Fibroblast of skin of abdomen (primary cell): ENCODE measurements around the gene ZMYND10.
"Not testable (repeated sequence)": the region's sequence is repeated elsewhere in the genome, so short reads cannot be mapped to it uniquely, and the experiment has no call there.

ENCODE experiments used
- DNase-seq: peaks from one replicate; pipeline ENCODE4 v3.0.0-alpha.2; 2013

ZMYND10 gene

DNA sequence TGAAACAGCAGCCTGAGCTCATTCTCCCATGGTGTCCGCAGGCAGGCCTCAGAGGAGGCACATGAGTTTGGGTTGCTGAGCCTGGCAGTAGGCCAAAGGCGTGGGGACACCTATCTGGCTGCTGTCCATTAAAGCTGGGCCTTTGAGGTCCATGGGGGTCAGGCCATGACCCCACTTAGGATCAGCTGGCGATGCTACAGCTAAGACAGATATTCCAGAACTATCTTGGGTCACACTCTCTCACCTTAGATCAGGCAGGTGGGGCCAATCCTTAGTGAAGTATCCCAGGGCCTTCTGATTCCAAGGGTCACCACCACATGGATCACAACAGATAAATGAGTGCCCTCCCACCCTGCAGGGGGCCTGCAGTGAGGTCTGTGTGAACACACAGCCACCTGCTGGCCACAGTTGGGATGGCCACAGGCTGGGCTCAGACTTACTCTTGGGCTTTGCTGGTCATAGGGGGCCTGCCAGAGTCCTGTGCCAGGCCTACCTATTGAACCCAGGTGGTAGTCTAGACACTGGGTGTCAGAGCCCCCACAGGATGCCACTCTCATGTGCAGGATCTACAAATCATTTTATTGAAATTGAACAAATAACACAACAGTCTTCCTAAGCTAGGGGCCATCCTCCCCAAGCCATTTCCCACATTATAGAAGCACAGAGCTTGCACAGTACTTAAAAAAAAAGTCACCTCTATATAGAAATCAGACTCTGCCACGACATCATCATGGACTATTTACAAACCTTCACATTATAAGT is 21.0 kb downstream of the ZMYND10 start:
- DNase-seq: peak; percentile 63

DNA sequence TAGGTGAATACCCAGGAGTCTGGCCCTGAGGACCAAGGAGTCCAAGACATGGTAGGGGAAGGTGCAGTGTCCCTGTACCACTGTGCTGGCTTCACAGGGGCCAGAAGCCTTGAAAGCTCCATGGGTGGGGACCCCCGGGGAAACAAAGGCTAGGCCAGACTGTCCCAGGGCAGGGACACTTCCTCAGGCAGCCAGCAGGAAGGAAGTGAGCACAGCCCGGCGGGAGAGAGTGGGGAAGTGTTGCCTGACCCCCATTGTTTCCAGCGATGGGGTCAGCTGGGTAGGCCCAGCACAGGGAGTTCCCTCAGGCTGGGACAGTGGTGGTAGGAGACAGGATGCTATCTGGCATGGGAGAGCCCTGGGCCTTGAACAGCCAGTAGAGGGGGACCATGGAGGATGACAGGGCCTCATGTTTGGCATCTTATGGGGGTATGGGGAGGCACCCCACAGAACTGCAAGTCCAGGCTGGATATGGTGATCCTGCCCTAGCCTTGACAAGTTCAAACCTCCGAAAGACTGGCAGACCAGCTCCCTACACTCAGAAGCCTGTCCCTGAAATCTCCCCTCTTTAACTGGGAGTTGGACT is 21.8 kb downstream of the ZMYND10 start:
- no peak for DNase-seq

DNA sequence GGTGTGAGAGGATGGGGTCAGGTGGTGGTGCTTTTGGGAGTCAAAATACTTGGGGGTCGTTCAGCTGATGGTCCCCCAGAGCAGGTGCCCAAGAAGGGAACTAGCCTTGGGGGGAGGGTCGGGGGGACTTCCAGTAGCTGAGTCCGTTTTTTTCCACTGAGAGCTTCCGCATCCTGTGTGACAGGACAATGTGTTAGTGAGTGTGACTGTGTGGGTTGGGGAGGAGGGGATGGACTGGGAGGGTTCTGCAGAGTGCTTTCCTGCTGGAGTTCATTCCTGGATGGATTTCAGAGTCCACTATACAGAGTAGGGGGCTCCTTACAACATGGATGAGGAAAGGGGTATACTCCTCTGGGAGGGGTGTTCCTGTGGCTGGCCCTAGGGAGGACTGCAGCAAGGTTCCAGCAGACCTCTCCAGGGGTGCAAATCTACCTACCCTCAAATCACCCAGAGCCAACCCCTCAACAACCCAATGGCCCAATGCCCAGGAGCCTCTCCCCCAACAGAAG is 22.4 kb downstream of the ZMYND10 start:
- no peak for DNase-seq

DNA sequence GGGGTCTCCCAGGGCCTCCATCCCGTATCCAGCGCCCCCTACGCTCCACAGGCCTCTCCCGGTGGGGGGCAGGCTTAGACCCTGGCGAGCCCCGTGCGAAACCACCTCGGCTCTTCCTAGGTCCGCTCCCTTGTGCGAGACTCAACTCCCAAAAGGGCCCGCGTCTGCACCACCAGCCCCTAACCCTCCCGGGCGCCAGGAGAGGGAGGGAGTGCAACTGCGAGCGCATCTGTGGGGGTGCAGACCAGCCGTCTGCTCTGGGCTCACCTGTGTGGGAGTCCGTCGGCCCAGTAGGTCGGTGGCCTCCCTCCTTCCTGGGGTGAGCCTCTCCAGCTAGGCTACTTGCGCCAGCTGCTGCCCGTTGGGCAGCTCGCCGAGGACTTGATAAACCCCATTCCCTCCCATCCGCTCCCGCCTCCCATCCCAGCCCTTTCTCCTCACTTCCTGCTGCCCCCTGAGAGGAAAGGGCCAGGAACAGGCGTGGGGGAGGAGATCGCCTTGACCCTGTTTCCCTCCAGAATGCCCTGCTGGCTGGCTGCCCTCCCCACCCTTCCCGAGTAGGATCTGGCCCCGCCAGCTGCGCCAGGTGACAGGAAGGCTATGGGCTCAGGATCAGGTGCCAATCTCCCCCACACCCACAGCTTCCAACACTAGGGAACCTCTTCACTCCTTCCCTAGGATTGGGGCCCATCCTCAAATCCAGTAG is 23.0 kb downstream of the ZMYND10 start, which contains the start of gene HYAL2:
HYAL2 (minus strand) TSS at position 360 of the 706 bp plus-strand sequence. CDS start 2,256 bp downstream, outside the sequence.
- DNase-seq: no peak

DNA sequence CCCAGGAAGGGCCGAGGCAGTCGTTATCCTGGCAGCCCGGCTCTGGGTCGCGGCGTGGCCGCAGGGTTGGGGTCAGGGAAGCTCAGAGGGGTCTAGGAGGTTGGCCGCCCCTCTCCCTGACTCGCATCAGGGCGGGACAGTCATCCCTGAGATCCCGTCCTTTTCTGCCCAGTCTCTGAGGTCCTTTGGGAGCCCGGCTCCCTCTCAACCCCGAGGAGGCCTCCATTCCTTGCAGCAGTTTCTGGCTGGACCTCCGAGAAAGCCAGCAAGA is 23.5 kb downstream of the ZMYND10 start:
- no peak for DNase-seq

DNA sequence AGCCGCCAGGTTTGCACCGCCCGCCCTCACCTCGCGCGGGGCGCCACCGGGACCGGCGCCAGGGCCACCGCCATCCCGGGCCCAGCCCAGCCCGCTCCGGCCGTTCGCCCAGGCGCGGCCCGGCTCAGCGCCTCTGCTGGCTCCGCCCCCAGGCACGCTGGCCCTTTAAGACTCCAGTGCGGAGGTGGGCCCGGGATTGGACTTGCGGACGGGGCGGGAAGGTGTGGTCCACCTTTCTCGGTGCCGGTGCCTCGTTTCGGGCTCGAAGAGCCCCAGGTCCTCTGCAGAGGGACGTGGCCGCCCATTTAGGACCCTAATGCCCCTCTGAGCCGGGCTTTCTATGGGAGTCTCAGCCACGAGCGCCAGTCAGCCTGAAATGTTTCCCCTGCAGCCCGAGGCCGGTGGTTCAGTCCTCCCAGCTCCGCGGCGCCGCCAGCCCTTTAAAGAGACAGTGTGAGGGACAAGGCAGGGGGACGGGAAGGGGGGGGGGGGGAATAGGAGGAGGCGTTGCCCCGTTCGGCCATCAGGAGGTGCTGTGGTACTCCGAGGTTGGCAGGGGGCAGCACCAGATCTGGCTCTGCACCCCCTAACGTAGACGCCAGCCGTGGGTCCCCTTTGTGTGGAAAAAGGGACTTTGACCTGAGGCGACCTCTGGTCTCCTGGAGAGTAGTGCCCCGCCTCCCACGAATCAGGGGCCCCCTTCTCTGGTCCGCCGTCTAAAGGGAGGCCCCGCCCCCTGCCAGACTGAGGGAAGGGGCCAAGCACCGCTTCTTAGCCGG is 24.0 kb downstream of the ZMYND10 start:
- peak; percentile 90 for DNase-seq

DNA sequence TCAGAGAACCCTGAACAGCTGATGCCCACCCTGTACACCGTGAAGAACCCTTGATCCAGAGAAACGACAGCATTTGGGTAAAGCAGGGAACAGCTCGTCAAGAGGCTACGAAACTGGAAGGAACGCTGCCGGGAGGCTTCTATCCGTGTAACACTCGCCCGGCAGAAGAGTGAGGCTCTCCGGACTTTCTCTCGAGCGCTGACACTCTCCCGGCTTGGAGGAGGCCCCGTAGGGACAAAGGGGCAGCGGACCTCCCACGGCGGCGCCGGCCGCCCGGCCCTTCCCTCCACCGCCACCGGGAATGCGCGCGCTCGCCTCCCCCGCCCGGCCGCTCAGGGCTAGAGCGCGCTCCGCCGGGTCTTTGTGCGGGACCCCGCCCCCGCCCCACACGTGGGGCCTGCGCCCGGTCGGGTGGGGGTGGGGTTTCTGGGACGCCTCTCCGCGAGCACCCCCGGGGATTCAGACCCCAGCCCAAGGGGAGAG is 24.6 kb downstream of the ZMYND10 start:
- DNase-seq: peak; percentile 74

DNA sequence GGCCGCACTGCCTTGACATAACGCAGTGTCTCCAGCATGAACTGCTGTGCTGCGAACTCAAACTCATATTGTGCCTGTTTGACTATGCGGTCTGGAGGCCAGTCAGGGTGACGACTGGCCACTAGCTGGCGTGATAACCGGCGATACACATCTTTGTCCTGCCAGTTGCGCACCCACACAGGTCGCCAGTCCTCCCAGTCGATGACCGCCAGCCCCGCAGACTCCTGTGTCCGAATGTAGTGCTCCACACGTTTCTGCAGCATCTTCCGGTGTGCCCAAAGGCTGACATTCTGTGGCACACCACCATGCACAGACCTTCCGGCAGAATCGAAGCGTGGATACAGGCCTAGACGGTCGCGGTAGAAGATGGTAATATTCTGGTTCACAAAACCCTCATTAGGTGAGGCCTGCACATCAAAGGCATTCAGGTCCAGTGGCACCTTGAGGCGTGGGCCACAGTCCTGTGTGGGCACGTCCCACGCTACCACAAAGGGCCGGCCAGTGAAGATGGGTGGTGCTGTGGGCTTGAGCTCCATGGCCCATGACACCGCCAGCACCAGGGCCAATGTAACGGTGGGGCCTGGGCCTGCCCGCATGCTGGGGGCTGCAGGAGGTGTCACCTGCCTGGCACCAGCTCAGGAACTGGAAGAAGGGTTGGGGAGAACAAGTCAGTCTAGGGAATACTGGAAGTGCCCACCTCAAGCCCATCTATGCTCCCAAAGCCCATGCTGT is 25.5 kb downstream of the ZMYND10 start:
- no peak for DNase-seq

DNA sequence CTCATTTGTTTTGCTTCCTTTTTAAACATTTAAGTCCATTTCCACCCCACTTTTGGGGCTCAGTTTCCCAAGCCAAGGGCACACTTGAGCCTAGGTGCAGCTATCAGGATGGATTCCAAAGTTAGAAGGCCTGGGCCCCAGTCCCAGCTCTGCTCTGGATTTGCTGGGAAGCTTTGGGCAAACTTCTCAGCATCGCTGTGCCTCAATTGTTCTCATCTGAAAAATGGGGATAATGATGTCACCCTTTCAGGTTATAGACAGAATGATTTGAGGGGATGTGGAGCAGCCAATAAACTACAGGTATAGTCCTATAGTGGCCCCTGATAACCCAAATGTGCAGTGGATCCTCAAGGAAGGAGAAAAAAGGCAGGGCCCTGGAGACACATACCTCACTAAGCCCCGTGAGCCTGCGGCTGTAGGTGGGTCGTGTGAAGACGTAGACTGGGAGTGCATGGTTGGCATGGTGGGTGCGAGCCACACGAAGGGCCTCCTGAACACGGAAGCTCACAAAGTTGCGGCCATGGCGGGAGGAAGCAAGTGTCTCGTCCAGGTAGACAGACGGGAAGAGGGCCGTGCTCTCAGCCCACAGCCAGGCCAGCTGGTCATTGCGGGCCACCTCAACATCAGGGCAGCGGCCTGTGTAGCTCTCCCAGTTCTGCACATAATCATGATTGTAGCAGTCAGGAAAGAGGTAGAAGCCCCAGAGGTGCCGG is 26.2 kb downstream of the ZMYND10 start:
- no peak for DNase-seq

DNA sequence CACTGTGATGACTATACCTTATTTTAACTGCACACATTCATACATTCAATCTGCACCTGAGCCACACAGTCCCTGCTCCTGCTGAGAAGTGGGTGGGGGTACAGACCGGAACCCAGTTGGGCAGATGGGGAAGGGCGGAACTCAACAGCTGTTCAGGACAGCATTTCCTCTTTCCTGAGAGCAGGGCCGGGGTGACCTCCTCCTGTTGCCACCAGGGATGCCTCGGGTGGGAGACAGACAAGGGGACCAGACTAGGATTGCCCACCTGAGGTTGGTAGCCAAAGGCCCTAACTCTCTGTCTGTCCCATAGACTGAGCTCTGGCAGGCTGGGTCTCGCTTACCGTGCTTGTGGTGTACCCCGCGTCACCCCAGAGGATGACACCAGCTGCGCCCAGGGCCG is 26.9 kb downstream of the ZMYND10 start:
- DNase-seq: no peak

DNA sequence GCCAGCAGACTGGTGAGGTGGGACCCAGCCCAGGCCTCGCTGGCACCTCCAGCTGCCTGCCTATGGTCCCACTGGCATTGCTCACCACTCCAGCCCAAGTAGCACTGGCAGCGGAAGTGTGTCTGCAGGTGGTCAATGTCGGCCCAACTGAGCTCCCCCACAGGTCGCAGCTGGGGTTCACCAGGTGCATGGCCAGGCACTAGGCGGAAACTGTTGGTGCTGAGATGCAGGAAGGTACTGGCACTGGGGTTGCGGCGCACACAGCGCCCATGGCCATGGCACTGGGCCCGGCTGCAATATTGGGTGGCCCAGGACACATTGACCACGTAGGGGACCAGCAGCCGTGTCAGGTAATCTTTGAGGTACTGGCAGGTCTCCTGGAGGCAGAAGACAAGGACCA is 27.4 kb downstream of the ZMYND10 start:
- no peak for DNase-seq

DNA sequence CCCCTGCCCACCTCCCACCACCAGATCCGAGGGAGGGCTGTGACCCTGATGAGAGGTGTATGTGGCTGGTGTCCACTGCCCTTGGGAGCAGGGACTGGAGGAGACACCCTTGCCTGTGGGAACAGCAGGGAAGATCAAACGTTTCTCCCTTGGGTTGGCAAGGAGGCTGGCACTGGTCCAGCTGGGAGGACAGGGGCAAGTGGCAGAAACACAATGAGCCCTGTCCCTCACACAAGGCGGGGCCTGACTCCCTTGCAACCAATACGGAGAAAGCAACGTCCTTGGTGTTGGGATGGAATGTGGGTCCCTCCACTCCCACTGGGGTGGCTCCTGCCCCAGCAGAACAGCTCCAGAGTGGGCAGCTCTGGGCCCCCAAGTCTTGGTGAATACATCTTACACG is 28.2 kb downstream of the ZMYND10 start:
- no peak for DNase-seq

DNA sequence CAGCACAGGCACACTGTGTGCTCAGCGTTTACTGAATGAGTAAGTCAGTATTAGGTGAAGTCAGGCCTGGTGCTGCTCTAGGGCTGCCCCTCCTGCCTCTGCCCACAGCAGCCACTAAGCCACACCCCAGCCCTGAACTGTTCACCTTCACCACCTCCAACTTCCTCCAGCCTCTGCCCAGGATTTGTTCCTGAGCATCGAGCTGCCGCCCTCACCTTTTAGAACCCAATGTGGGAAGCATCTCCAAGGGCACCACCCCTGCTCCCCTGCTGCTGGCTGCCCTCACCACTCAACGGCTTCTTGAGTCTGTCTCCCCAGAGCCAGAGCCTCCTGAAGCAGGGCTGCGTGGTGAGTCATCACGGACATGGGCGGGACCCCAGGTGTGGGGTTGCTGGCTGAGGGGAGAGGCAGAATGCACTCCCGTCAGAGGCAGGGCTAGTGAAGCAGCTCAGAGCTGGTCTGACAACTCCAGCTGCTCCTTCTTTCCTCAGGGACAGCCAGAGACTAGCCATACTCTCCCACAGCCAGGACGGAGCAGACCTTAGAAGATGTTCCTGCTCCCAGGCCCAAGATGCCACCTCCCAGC is 28.8 kb downstream of the ZMYND10 start:
- DNase-seq: no peak

DNA sequence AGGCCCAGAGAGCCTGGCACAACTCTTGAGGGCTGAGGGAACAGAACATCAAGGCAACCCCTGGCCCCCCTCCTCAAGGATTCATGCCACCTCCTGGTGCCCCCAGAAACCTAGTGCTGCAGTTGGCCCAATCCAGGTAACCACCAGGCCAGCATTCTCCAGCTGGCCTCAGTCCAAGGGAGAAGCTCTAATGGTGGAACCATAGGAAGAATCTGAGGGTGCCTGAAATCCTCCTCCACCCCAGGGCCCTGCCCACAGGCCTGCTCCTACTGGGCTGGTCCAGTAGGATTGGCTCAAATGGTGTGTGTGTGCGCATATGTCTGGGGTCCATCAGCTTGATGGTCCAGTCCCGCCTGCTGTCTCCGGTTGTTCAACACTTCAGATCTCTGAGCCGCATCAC is 30.7 kb downstream of the ZMYND10 start:
- DNase-seq: no peak

DNA sequence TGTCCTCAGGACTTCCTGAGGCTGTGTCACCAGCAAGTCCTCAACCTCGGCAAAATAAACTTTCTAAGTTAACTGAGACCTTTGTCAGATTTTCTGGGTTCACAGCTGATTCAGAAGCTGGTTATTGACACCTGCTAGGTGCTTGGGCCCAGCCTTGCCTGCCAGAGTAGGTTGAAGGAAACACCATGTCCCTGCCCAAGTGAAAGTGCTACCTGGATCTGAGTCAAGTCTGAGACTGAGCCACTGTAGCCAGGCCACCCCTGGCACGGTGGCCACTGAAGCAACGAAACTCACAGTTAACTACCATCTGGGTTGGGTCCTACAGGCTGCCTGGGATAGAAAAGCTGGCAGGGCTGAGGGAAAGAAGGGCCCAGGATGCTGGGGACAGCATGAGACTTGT is 31.2 kb downstream of the ZMYND10 start:
- DNase-seq: no peak

DNA sequence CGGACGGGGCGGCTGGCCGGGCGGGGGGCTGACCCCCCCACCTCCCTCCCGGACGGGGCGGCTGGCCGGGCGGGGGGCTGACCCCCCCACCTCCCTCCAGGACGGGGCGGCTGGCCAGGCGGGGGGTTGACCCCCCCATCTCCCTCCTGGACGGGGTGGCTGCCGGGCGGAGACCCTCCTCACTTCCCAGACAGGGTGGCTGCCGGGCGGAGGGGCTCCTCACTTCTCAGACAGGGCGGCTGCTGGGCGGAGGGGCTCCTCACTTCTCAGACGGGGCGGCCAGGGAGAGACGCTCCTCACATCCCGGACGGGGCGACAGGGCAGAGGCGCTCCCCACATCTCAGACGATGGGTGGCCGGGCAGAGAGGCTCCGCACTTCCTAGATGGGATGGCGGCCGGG is 33.5 kb downstream of the ZMYND10 start:
- DNase-seq: not testable (repeated sequence)

DNA sequence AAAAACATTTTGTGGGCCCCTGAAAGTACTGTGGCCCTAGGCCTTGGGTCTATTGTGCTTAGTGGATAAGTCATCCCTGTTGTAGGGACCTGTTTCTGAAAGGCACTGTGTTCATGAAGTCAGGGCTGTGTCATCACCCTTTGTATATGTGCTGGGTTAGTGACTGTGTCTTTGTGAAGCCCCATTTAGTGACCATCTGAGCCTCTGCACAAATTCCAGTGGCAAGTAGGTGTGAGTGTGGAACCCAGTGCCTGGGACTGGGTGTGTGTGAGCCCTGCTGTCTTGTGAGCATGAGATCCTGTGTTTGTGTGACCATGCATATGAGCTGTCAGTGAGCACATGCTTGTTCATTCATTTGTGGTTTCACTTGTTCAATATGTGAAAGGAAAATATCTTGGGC is 40.9 kb downstream of the ZMYND10 start:
- DNase-seq: no peak

DNA sequence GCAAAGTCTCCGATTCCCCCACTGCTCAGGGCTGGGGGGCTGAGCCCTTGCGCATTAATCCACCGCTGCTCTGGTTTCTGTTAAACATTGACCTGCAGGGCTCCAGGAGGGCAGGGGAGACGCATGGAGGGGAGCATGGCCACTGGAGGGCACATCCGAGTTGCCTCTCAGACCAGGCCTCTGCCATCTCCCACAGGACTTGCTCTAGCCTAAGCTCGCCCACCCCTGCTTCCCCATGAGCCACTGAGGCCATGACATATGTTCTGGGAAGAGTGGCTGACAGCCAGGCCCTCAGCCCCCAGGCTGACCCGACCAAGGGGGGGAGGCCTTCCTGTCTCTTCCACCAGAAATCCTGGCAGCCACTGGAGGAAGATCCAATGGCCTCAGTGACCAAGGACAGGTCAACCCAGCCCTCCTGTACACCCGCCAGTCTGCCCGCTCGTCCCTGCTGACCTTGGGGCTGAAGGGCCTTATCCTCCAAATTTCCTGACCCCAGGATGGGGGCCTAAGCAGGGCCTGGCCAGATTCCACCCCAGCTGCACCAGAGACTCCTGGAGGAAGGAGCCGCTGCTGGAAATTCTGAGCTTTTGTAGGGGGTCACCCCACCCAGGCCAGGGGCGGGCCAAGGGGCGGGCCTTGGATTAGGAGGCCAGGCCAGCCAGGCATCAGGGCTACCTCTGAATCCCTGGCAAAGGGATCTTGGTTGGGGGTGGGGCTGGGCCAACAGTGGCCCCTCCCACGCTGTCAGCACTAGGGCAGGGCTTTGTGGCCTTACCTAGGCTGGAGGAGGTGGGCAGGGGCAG is 42.3 kb downstream of the ZMYND10 start, which contains the start of gene HYAL1:
HYAL1 (minus strand) TSS at position 562 of the 803 bp plus-strand sequence. CDS start 618 bp downstream, outside the sequence.
- DNase-seq: no peak

DNA sequence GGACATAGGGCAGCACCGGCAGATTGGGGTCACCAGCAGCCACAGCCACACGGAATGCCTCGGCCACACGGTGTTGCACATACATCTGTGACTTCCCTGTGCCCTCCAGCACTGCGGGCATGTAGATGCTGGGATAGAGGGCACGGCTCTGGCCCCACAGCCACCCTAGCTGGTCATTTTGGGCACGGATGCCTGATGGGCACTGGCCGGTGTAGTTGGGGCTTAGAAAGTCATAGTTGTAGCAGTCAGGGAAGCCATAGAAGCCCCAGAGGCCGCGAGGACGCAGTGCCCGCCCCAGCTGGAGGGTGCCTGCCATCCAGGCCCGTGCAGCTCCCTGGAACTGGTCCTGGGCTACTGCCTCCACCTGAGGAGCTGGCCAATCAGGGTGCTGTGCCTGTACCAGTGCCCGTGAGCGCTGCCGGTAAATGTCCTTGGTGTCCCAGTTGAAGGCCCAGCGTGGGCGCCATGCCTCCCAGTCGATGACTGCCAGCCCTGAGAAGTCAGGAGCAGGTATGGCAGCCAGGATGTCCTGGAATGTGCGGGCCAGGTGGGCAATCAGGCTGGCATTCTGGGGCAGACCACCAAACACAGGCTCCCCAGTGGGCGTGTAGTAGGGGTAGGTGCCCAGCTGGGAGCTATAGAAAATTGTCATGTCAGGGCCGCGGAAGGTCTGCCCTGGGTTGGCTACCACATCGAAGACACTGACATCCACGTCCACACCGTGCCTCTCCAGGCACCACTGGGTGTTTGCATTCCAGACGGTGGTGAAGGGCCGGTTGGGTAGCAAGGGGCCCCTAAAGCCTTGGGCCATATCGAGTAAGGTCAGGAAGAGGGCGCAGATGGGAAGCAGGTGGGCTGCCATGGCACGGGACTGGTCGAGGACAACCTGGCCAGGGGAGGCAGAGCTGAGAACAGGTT is 43.2 kb downstream of the ZMYND10 start:
- DNase-seq: no peak
